Measurements from ENCODE around the gene MED16. TPM values are rescaled to one million over a fixed set of nuclear protein-coding genes. Genes with fewer than 3 reads are reported as not detected.
"Not testable (repeated sequence)": the region's sequence is repeated elsewhere in the genome, so short reads cannot be mapped to it uniquely, and the experiment has no call there.

Gene MED16
- total and polyA plus RNA-seq, 10 of the 15 experiments (the other 5 are each of a cell fraction or from before 2014, with no cell fraction given) = 0.56 to 51.1 (median 13.6) TPM

DNA sequence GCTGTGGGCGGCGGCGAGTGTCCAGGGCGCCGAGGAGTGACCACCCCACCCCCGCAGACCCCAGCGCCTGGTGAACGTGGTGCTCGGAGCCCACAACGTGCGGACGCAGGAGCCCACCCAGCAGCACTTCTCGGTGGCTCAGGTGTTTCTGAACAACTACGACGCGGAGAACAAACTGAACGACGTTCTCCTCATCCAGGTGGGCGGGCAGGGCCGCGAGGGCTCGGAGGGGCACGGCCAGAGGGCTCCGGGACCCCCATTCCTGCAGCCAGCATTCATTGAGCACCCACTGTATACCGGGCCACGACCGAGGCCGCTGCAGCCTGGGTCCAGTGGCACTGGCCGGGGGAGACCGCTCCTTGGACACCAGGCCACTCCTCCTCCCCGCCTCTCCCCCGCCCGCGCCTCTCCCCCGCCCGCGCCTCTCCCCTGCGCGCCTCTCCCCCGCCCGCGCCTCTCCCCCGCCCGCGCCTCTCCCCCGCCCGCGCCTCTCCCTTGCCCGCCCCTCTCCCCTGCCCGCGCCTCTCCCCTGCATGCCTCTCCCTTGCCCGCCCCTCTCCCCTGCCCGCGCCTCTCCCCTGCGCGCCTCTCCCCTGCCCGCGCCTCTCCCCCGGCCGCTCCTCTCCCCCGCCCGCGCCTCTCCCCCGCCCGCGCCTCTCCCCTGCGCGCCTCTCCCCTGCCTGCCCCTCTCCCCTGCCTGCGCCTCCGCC lies 49.0 kb downstream of the MED16 start (continued):
- no peak for TF ChIP-seq BMI1 (IDR thresholded peaks at IDR 0.05; ENCODE audit: borderline replicate concordance)

DNA sequence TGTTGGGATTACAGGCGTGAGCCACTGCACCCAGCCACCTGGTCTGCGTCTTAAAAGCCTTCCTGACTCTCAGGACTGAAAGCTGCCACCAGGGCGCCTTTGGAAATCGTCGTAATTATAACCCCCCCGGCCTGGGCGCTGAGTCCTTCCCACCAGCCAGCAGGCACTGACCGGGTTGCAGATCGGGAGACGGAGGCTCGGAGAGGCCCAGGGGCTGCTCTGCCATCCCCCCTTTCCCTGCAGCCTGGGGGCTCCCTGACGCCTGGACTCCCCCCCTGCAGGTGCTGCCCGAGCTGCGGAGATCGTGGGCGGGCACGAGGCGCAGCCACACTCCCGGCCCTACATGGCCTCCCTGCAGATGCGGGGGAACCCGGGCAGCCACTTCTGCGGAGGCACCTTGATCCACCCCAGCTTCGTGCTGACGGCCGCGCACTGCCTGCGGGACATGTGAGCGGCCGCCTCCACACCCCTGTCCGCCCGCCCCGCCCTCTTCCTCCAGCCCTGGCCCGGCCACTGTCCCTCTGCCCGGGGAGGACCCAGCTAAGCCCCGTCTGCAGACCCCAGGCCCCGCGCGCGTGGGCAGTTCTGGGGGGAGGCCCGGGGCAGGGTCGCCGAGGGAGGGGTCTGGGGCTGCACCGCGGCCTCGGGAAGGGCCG lies 49.7 kb downstream of the MED16 start:
- Histone ChIP-seq H3K4me2 (ENCODE audit: control insufficient read depth, insufficient read depth) (no peak overlapping the region), H3K79me2 (ENCODE audit: control insufficient read depth, insufficient read depth, low read length) (no peaks in the 10 kb centered on the region), H3K36me3 (ENCODE audit: control insufficient read depth in 2 of 2, insufficient read depth in 2 of 2, low read length in 1 of 2) (no peaks in the 10 kb centered on the region), H3K9ac (ENCODE audit: control insufficient read depth, insufficient read depth, low read length) (no peak overlapping the region), H4K20me1 (ENCODE audit: control insufficient read depth, insufficient read depth) (no peaks in the 10 kb centered on the region), H2AFZ (ENCODE audit: control insufficient read depth, low read depth, low read length) (no peak overlapping the region), H3K27ac (ENCODE audit: control insufficient read depth, insufficient read depth) (no peak overlapping the region), H3K4me3 (no peak overlapping the region), H3K27me3 (replicated peaks in 1 of 2; ENCODE audit: control insufficient read depth in 2 of 2, insufficient read depth in 2 of 2, low read length in 1 of 2) (no peaks in the 10 kb centered on the region; a peak in 1 of 4 replicates), H3K4me1 (ENCODE audit: control insufficient read depth, insufficient read depth, low read length) (peaks cover 2% of the 10 kb centered on the region; the same call in 1 of the 2 replicates), H3K9me3 (replicated peaks; ENCODE audit: control insufficient read depth, insufficient read depth, low read length) (no peaks in the 10 kb centered on the region; the same call in 2 of the 3 replicates)
- ChIA-PET RAD21 (ENCODE audit: unreplicated experiment) (no interaction called here), POLR2A (interaction anchor here (0.5 kb wide), 1 partner anchor 17 kb away, joined by 3 read pairs; no protein-coding TSS in a partner anchor), SMC1A (ENCODE audit: uncharacterized antibody, unreplicated experiment) (interaction anchor here (0.5 kb wide), 1 partner anchor 11 kb away, joined by 3 read pairs; no protein-coding TSS in a partner anchor), CTCF (no interaction called here)
- DNase-seq (ENCODE audit: low read depth, low spot score) = no peak
- BruUV-seq (replicated peaks) = no TSS peak
- in situ Hi-C loops (cut with MboI) (no loop called here), intact Hi-C loops (cut with micrococcal nuclease; ENCODE audit: unreplicated experiment) (no loop called here)
- peak; percentile 58 for ATAC-seq
- FAIRE-seq = no peak
- peak in 1 of 2 experiments; percentile 58; a peak in 2 of 4 replicates for TF ChIP-seq BHLHE40 (IDR thresholded peaks at IDR 0.05; ENCODE audit: borderline replicate concordance in 1 of 2, low read depth in 2 of 2, low read length in 1 of 2)
- TF ChIP-seq ESRRA (IDR thresholded peaks at IDR 0.05; ENCODE audit: low read length) = no peak
- 0 out of 2 replicates have a peak, but pooled peaks have one; percentile 20 for TF ChIP-seq IKZF1 (conservative IDR thresholded peaks at IDR 0.05)
- 10% methylated on average over 29 of the region's 46 CpGs for WGBS (ENCODE audit: insufficient coverage, insufficient replicate concordance, low lambda C conversion rate, missing lambda C conversion rate)

DNA sequence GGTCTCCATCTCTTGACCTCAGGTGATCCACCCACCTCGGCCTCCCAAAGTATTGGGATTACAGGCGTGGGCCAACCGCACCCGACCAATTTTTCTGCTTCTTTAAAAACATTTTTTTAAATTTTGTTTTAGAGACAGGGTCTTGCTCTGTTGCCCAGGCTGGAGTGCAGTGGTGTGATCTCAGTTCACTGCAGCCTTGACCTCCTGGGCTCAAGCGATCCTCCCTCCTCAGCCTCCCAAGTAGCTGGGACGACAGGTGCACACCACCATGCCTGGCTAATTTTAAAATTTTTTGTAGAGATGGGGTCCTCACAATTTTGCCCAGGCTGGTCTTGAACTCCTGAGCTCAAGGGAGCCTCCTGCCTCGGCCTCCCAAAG lies 50.2 kb downstream of the MED16 start:
- not testable (repeated sequence) for FAIRE-seq

More for the DNA sequence above, 50.2 kb downstream of the MED16 start:
- H3K9me3 ChIP-seq (replicated peaks; ENCODE audit: control insufficient read depth, insufficient read depth, low read length); H3K4me2 ChIP-seq (ENCODE audit: control insufficient read depth, insufficient read depth); H4K20me1 ChIP-seq (ENCODE audit: control insufficient read depth, insufficient read depth); H2AFZ ChIP-seq (ENCODE audit: control insufficient read depth, low read depth, low read length); CTCF ChIA-PET; POLR2A ChIA-PET; H3K27me3 ChIP-seq (replicated peaks in 1 of 2; ENCODE audit: control insufficient read depth in 2 of 2, insufficient read depth in 2 of 2, low read length in 1 of 2); ATAC-seq; H3K4me1 ChIP-seq (ENCODE audit: control insufficient read depth, insufficient read depth, low read length); H3K79me2 ChIP-seq (ENCODE audit: control insufficient read depth, insufficient read depth, low read length); in situ Hi-C loops (cut with MboI); H3K27ac ChIP-seq (ENCODE audit: control insufficient read depth, insufficient read depth); H3K36me3 ChIP-seq (ENCODE audit: control insufficient read depth in 2 of 2, insufficient read depth in 2 of 2, low read length in 1 of 2); RAD21 ChIA-PET (ENCODE audit: unreplicated experiment); H3K4me3 ChIP-seq; SMC1A ChIA-PET (ENCODE audit: uncharacterized antibody, unreplicated experiment); intact Hi-C loops (cut with micrococcal nuclease; ENCODE audit: unreplicated experiment); BruUV-seq (replicated peaks); DNase-seq (ENCODE audit: low read depth, low spot score); H3K9ac ChIP-seq (ENCODE audit: control insufficient read depth, insufficient read depth, low read length): not testable (repeated sequence)
- WGBS (ENCODE audit: insufficient coverage, insufficient replicate concordance, low lambda C conversion rate, missing lambda C conversion rate) = 58% methylated on average over 7 of the region's 7 CpGs
